K562 (cell line): Measurements from ENCODE around the gene PTPN11. TPM values are rescaled to one million over a fixed set of nuclear protein-coding genes. Genes with fewer than 3 reads are reported as not detected.

Experiments used
- ATAC-seq: fragments of 200-7000 bp; cut with Tn5 transposase; 3 replicates; pipeline ENCODE4 v1.9.1; 2020; ENCODE audit warnings: moderate library complexity
- BruUV-seq: library from RNA; stranded (reverse); fragments of 400-500 nt; replicated peaks from 2 replicates; lab custom pipeline; 2021; lab: Mats Ljungman, UMichigan
- CTCF ChIA-PET: fragments of 300-600 bp; formaldehyde crosslinking; extraction: SDS; loops from one replicate; lab custom pipeline; 2021; ENCODE audit warnings: low intra/inter-chr PET ratio; lab: Yijun Ruan, JAX
- POLR2A ChIA-PET: fragments of 300-600, 350-650 bp; sonication (Branson Sonifier 250); formaldehyde crosslinking; extraction: SDS; loops from one replicate; lab custom pipeline; 2021; ENCODE audit warnings: antibody characterized with exemption, inconsistent platforms; lab: Yijun Ruan, JAX
- DNase-seq, 4 experiments: peaks; one replicate each; pipeline versions ENCODE4 v3.0.0 to v3.0.0-alpha.2; 2011 to 2018; ENCODE audit warnings: low spot score in 3 of 4, mixed read lengths in 3 of 4; ENCODE audit errors: extremely low read depth in 1 of 4
- FAIRE-seq: peaks from 2 replicates; lab custom pipeline; 2011; peaks lifted over from hg19 to GRCh38; lab: Jason Lieb, UNC
- H2AFZ ChIP-seq: 2 replicates; pipeline ENCODE4 v1.6.0; 2011; ENCODE audit warnings: low read depth, low read length, control low read depth, inconsistent platforms
- H3K27ac ChIP-seq: fragments of 200-600 bp; 3 replicates; pipeline ENCODE4 v1.8.0; 2011; ENCODE audit warnings: low read depth, mild to moderate bottlenecking, control low read depth, inconsistent platforms, low read length, moderate library complexity, mixed read lengths; ENCODE audit errors: extremely low read depth
- H3K27me3 ChIP-seq, 2 experiments: fragments of 300-600 bp in 1 of 2; 2 replicates in 1 of 2; 3 replicates in 1 of 2; pipeline versions ENCODE4 v1.6.0 to v1.8.0; 2011; ENCODE audit warnings: inconsistent platforms in 2 of 2, low read length in 2 of 2, mild to moderate bottlenecking in 1 of 2, mixed read lengths in 1 of 2, moderate library complexity in 1 of 2; ENCODE audit not compliant: control insufficient read depth in 2 of 2, insufficient read depth in 2 of 2
- H3K36me3 ChIP-seq: fragments of 300-600 bp; 3 replicates; pipeline ENCODE4 v1.8.0; 2011; ENCODE audit warnings: mild to moderate bottlenecking, low read length, inconsistent platforms; ENCODE audit not compliant: control insufficient read depth, insufficient read depth
- H3K4me1 ChIP-seq, 2 experiments: fragments of 200-600 bp in 1 of 2; replicated peaks in 1 of 2; 2 replicates in 1 of 2; 3 replicates in 1 of 2; pipeline versions ENCODE4 v1.5.1 to v1.8.0; 2011; ENCODE audit warnings: inconsistent platforms in 2 of 2, low read length in 2 of 2, mild to moderate bottlenecking in 1 of 2, mixed read lengths in 1 of 2, moderate library complexity in 1 of 2; ENCODE audit not compliant: control insufficient read depth in 2 of 2, insufficient read depth in 2 of 2
- H3K4me2 ChIP-seq: 2 replicates; pipeline ENCODE4 v1.6.1; 2011; ENCODE audit warnings: low read length, control low read depth, inconsistent platforms, mixed read lengths; ENCODE audit not compliant: insufficient read depth
- H3K4me3 ChIP-seq: fragments of 200-600 bp; sonication (generic), shearing (Covaris generic); 2 replicates; pipeline ENCODE4 v1.5.1; 2016; ENCODE audit warnings: control low read depth, inconsistent platforms
- H3K79me2 ChIP-seq: fragments of 200-600 bp; 3 replicates; pipeline ENCODE4 v1.8.0; 2011; ENCODE audit warnings: low read length, inconsistent platforms; ENCODE audit not compliant: control insufficient read depth, insufficient read depth
- H3K9ac ChIP-seq, 2 experiments: 2 replicates each; pipeline versions ENCODE4 v1.6.0 to v1.6.1; 2011; ENCODE audit warnings: low read depth in 2 of 2, low read length in 2 of 2, control low read depth in 1 of 2, inconsistent platforms in 1 of 2, mild to moderate bottlenecking in 1 of 2, mixed read lengths in 1 of 2; ENCODE audit not compliant: insufficient read depth in 1 of 2
- H3K9me1 ChIP-seq: one replicate; pipeline ENCODE4 v1.6.0; 2011; ENCODE audit warnings: inconsistent platforms, mild to moderate bottlenecking, low read length, moderate library complexity; ENCODE audit not compliant: control insufficient read depth, insufficient read depth
- H3K9me3 ChIP-seq: replicated peaks from 2 replicates; pipeline ENCODE4 v1.5.1; 2011; ENCODE audit warnings: low read depth, low read length, inconsistent platforms; ENCODE audit not compliant: control insufficient read depth, insufficient read depth
- H4K20me1 ChIP-seq: replicated peaks from 2 replicates; pipeline ENCODE4 v1.6.1; 2011; ENCODE audit warnings: low read length, inconsistent platforms, mixed read lengths; ENCODE audit not compliant: control insufficient read depth, insufficient read depth
- BCOR ChIP-seq: fragments of 450-650 bp; IDR thresholded peaks from 2 replicates; pipeline ENCODE4 v1.6.1; 2016
- ETV5 ChIP-seq: sonication (generic); formaldehyde crosslinking; IDR thresholded peaks from 2 replicates; pipeline ENCODE4 v1.4.0; 2020; ENCODE audit warnings: low read depth, mild to moderate bottlenecking, missing genetic modification reagents
- HBP1 ChIP-seq: fragments of 450-650 bp; formaldehyde crosslinking; IDR thresholded peaks from 2 replicates; pipeline ENCODE4 v1.4.0; 2022; ENCODE audit warnings: missing genetic modification characterization
- MTA2 ChIP-seq: fragments of 450-650 bp; IDR thresholded peaks from 2 replicates; pipeline ENCODE4 v1.6.1; 2016; ENCODE audit warnings: low read depth
- NUFIP1 ChIP-seq: fragments of 450-650 bp; IDR thresholded peaks from 2 replicates; pipeline ENCODE4 v1.6.1; 2018; ENCODE audit not compliant: partially characterized antibody
- POLR2H ChIP-seq: IDR thresholded peaks from 2 replicates; pipeline ENCODE4 v1.6.1; 2016; ENCODE audit warnings: missing genetic modification characterization, low read depth, mild to moderate bottlenecking, control low read depth, missing compliant biosample characterization, moderate library complexity
- RUNX1 ChIP-seq: sonication (generic); IDR thresholded peaks from 2 replicates; pipeline ENCODE4 v1.6.1; 2016; ENCODE audit warnings: antibody characterized with exemption, low read depth
- SPI1 ChIP-seq: IDR thresholded peaks from 2 replicates; pipeline ENCODE4 v1.6.1; 2011; ENCODE audit warnings: low read depth, low read length, control low read depth, borderline replicate concordance
- UBTF ChIP-seq, 2 experiments: IDR thresholded peaks; 2 replicates each; pipeline ENCODE4 v1.6.1; 2012; ENCODE audit warnings: improper control_type of control experiment in 2 of 2, low read depth in 2 of 2, low read length in 2 of 2, borderline replicate concordance in 1 of 2
- ZBTB34 ChIP-seq: fragments of 250-450 bp; sonication (Bioruptor Pico); IDR thresholded peaks from 2 replicates; pipeline ENCODE4 v1.8.0; 2021; ENCODE audit warnings: mild to moderate bottlenecking, moderate library complexity
- ZBTB7A ChIP-seq: IDR thresholded peaks from 2 replicates; pipeline ENCODE4 v1.6.1; 2011; ENCODE audit warnings: low read depth, mild to moderate bottlenecking, low read length, moderate library complexity, borderline replicate concordance; ENCODE audit not compliant: control insufficient read depth
- ZNF311 ChIP-seq: fragments of 250-450 bp; sonication (Bioruptor Pico); IDR thresholded peaks from 2 replicates; pipeline ENCODE4 v1.4.0; 2020; ENCODE audit warnings: mild to moderate bottlenecking, moderate library complexity
- ZNF436 ChIP-seq: fragments of 250-450, 450-650 bp; sonication (Bioruptor Pico); formaldehyde crosslinking; IDR thresholded peaks from 2 replicates; pipeline ENCODE4 v1.7.0; 2020; ENCODE audit warnings: mild to moderate bottlenecking
- ZNF512 ChIP-seq: IDR thresholded peaks from 2 replicates; pipeline ENCODE4 v1.6.1; 2016; ENCODE audit warnings: missing genetic modification characterization, missing compliant biosample characterization
- ZNF695 ChIP-seq: fragments of 450-650 bp; formaldehyde crosslinking; IDR thresholded peaks from 2 replicates; pipeline ENCODE4 v1.4.0; 2020; ENCODE audit warnings: mild to moderate bottlenecking, moderate library complexity
- ZSCAN29 ChIP-seq: fragments of 450-650 bp; IDR thresholded peaks from 2 replicates; pipeline ENCODE4 v1.6.1; 2017
- WGBS: fragments of 100-300 bp; shearing (Covaris generic); methylation state at CpG from one replicate; pipeline ENCODE4 v1.1.6; 2016; ENCODE audit warnings: low coverage, mixed read lengths; ENCODE audit not compliant: insufficient coverage; ENCODE audit errors: missing lambda C conversion rate; 5-methylcytosine and 5-hydroxymethylcytosine counted together
- in situ Hi-C: fragments of 300-500 bp; cut with MboI; formaldehyde crosslinking; loops from 4 replicates; pipeline ENCODE4 v1.15.0; 2018; ENCODE audit warnings: inconsistent platforms, mixed read lengths
- intact Hi-C: fragments of 100-400 bp; cut with micrococcal nuclease; formaldehyde crosslinking; loops from 2 replicates; pipeline ENCODE4 v1.14.2; 2022
- polyA plus RNA-seq, 8 experiments: library from polyadenylated mRNA; depleted of rRNA in 4 of 8; stranded (reverse) in 5 of 8; unstranded in 3 of 8; fragments of >200 nt; fragmentation: Nextera tagmentation in 2 of 8; fragmentation: Illumina TruSeq in 1 of 8; extraction: Ambion mirVana in 2 of 8; extraction: Trizol in 1 of 8; gene quantifications; 2 replicates each; pipeline versions ENCODE4 v1.2.1 to v1.2.3, GENCODE V29; 2011 to 2014; ENCODE audit warnings: inconsistent platforms in 1 of 8, missing spikeins in 1 of 8
- total RNA-seq, 7 experiments: library from RNA; depleted of rRNA in 6 of 7; stranded (reverse); fragments of >200 nt in 6 of 7; fragmentation: Illumina TruSeq in 2 of 7; extraction: Trizol in 2 of 7; gene quantifications; 2 replicates each; pipeline versions ENCODE4 v1.2.1 to v1.2.3, GENCODE V29; 2011 to 2021; ENCODE audit warnings: low replicate concordance in 1 of 7

The PTPN11 gene
- total and polyA plus RNA-seq, 9 of the 15 experiments (the other 6 are each of a cell fraction or from before 2014, with no cell fraction given), result 22.5 to 126 (median 79.7) TPM

GRCh38 chr12:112381406-112381882 is 37.3 kb upstream of the PTPN11 start:
- DNase-seq (peak in 1 of 4 experiments; percentile 39), ATAC-seq (peak; percentile 59), FAIRE-seq (no peak)
- H3K79me2 ChIP-seq, result peaks cover 54% of the 10 kb centered on the region
- BruUV-seq, result no TSS peak
- peak overlapping the region; percentile 98 for H3K4me3 ChIP-seq
- no peaks in the 10 kb centered on the region for H3K9me1 ChIP-seq
- no peaks in the 10 kb centered on the region for H3K9me3 ChIP-seq
- intact Hi-C loops (loop anchor here (10.0 kb wide), 2 partner anchors 267 to 367 kb away; partner anchors contain the start of genes ERP29 and TMEM116), in situ Hi-C loops (no loop called here)
- CTCF ChIA-PET, result no interaction called here
- 4% methylated on average over 5 of the region's 33 CpGs for WGBS
- H3K4me1 ChIP-seq, result peaks cover 16 to 26% of the 10 kb centered on the region in 2 experiments
- peak overlapping the region; percentile 88 for H3K4me2 ChIP-seq
- H3K27ac ChIP-seq, result peak overlapping the region; percentile 89
- H2AFZ ChIP-seq, result peak overlapping the region; percentile 67
- H4K20me1 ChIP-seq, result 0 out of 2 replicates have a peak, but pooled peaks cover 7% of the 10 kb centered on the region
- no peaks in the 10 kb centered on the region for H3K27me3 ChIP-seq
- POLR2A ChIA-PET, result no interaction called here
- peak overlapping the region; percentile 78 to 97 for H3K9ac ChIP-seq
- no peaks in the 10 kb centered on the region; the same call in 2 of the 3 replicates for H3K36me3 ChIP-seq
- TF ChIP-seq MTA2 (no peak), ZNF311 (CRISPR knock-in tag) (no peak), ZNF512 (no peak), RUNX1 (0 out of 2 replicates have a peak, but pooled peaks have one; percentile 24), ZNF695 (no peak), ETV5 (CRISPR knock-in tag) (no peak), ZBTB7A (peak; percentile 53; the same call in 1 of the 2 replicates), UBTF (IDR thresholded peaks at IDR 0.05; ENCODE audit: borderline replicate concordance in 1 of 2, low read depth in 2 of 2, low read length in 2 of 2) (0 out of 4 replicates have a peak, but pooled peaks of 1 of the 2 experiments have one; percentile 31), ZBTB34 (CRISPR knock-in tag) (no peak), ZSCAN29 (no peak), BCOR (peak; percentile 59), ZNF436 (CRISPR knock-in tag) (no peak), HBP1 (CRISPR knock-in tag) (no peak), NUFIP1 (no peak), POLR2H (tag) (no peak), SPI1 (no peak)
